Uterus (tissue), 2 donors: ENCODE measurements around the gene SHKBP1.

Source experiments
- CTCF ChIP-seq, 4 experiments: fragments of 200-600 bp in 2 of 4; fragments of 450-650 bp in 2 of 4; sonication (generic) in 2 of 4; IDR thresholded peaks; one replicate each; pipeline ENCODE4 v1.5.1; 2016 to 2019; ENCODE audit warnings: antibody characterized with exemption in 4 of 4, mild to moderate bottlenecking in 2 of 4, moderate library complexity in 1 of 4
- POLR2A ChIP-seq, 2 donors: fragments of 450-650 bp; IDR thresholded peaks; one replicate each; pipeline ENCODE4 v1.6.1; 2016; ENCODE audit warnings: antibody characterized with exemption in 2 of 2, mild to moderate bottlenecking in 1 of 2, moderate library complexity in 1 of 2

GRCh38 chr19:40599902-40600569, 23.4 kb downstream of the SHKBP1 start:
- TF ChIP-seq CTCF (IDR thresholded peaks at IDR 0.05): no peak
- TF ChIP-seq POLR2A (IDR thresholded peaks at IDR 0.05): no peak
